HG03066 (cell line): ENCODE measurements around the gene PROM1.

ENCODE experiments used
- ATAC-seq: cut with Tn5 transposase; IDR thresholded peaks from one replicate; pipeline ENCODE4 v1.9.1; 2021; ENCODE audit warnings: low read depth; ENCODE audit not compliant: unreplicated experiment

The PROM1 gene

GRCh38 chr4:16029262-16029661 lies 54.6 kb downstream of the PROM1 start:
- ATAC-seq = no peak

GRCh38 chr4:16027626-16028025 lies 56.2 kb downstream of the PROM1 start:
- no peak for ATAC-seq

- ATAC-seq = no peak
These were observed 56.7 kb downstream of the PROM1 start for GRCh38 chr4:16027114-16027513.

- no peak for ATAC-seq
These were observed 57.6 kb downstream of the PROM1 start for GRCh38 chr4:16026160-16026761.

- no peak for ATAC-seq
These were observed 58.6 kb downstream of the PROM1 start for GRCh38 chr4:16025268-16025667.

- no peak for ATAC-seq
These were observed 59.9 kb downstream of the PROM1 start for GRCh38 chr4:16023776-16024408.

GRCh38 chr4:16021804-16022560 lies 61.8 kb downstream of the PROM1 start:
- no peak for ATAC-seq

GRCh38 chr4:16019649-16020048 lies 64.2 kb downstream of the PROM1 start:
- ATAC-seq = no peak

GRCh38 chr4:16018841-16019240 lies 65.0 kb downstream of the PROM1 start:
- no peak for ATAC-seq

- no peak for ATAC-seq
These were observed 65.7 kb downstream of the PROM1 start for GRCh38 chr4:16018061-16018676.

GRCh38 chr4:16016536-16016935 lies 67.3 kb downstream of the PROM1 start:
- no peak for ATAC-seq

- ATAC-seq = no peak
These were observed 72.7 kb downstream of the PROM1 start for GRCh38 chr4:16011173-16011572.

- no peak for ATAC-seq
These were observed 74.7 kb downstream of the PROM1 start for GRCh38 chr4:16009153-16009552.

- no peak for ATAC-seq
These were observed 76.2 kb downstream of the PROM1 start for GRCh38 chr4:16007471-16008095.

GRCh38 chr4:16006771-16007446 lies 76.9 kb downstream of the PROM1 start:
- no peak for ATAC-seq

- ATAC-seq = no peak
These were observed 78.1 kb downstream of the PROM1 start for GRCh38 chr4:16005676-16006075.

GRCh38 chr4:16001484-16001858 lies 82.4 kb downstream of the PROM1 start:
- peak; percentile 95 for ATAC-seq

GRCh38 chr4:16000708-16001483 lies 82.9 kb downstream of the PROM1 start:
- no peak for ATAC-seq

- ATAC-seq = no peak
These were observed 87.0 kb downstream of the PROM1 start for GRCh38 chr4:15996773-15997172.

GRCh38 chr4:15995826-15996225 lies 88.0 kb downstream of the PROM1 start:
- no peak for ATAC-seq
